Fibroblast of skin of left quadriceps (primary cell): Measurements from ENCODE around the gene LRP4.

Source experiments
- DNase-seq, 2 experiments: peaks; one replicate each; pipeline ENCODE4 v3.0.0-alpha.2; 2013; ENCODE audit warnings: low read depth in 2 of 2

The LRP4 gene

GRCh38 chr11:46918788-46919513 lies 601 bp upstream of the LRP4 start:
- DNase-seq, result no peak

GRCh38 chr11:46917762-46918082 lies 628 bp downstream of the LRP4 start:
- no peak for DNase-seq

- DNase-seq, result no peak
These were observed 1.1 kb downstream of the LRP4 start for GRCh38 chr11:46917109-46917761.

- peak; percentile 74 to 76 for DNase-seq
These were observed 1.9 kb downstream of the LRP4 start for GRCh38 chr11:46916286-46917108.

- DNase-seq, result no peak
These were observed 3.4 kb downstream of the LRP4 start for GRCh38 chr11:46914910-46915309.

- no peak for DNase-seq
These were observed 4.0 kb downstream of the LRP4 start for GRCh38 chr11:46914363-46914762.

GRCh38 chr11:46913484-46913883 lies 4.9 kb downstream of the LRP4 start:
- no peak for DNase-seq

GRCh38 chr11:46912526-46913150 lies 5.7 kb downstream of the LRP4 start:
- no peak for DNase-seq

- DNase-seq, result no peak
These were observed 10.7 kb downstream of the LRP4 start for GRCh38 chr11:46907606-46908005.

GRCh38 chr11:46906609-46907041 lies 11.7 kb downstream of the LRP4 start:
- DNase-seq, result no peak

- no peak for DNase-seq
These were observed 12.5 kb downstream of the LRP4 start for GRCh38 chr11:46905806-46906205.

- no peak for DNase-seq
These were observed 14.5 kb downstream of the LRP4 start for GRCh38 chr11:46903846-46904245.

- no peak for DNase-seq
These were observed 15.7 kb downstream of the LRP4 start for GRCh38 chr11:46902694-46903093.

- no peak for DNase-seq
These were observed 17.2 kb downstream of the LRP4 start for GRCh38 chr11:46901156-46901555.

GRCh38 chr11:46900091-46900746 lies 18.1 kb downstream of the LRP4 start:
- DNase-seq, result no peak

- no peak for DNase-seq
These were observed 18.8 kb downstream of the LRP4 start for GRCh38 chr11:46899501-46900025.

- DNase-seq, result no peak
These were observed 19.8 kb downstream of the LRP4 start for GRCh38 chr11:46898396-46899095.

GRCh38 chr11:46896719-46897406 lies 21.5 kb downstream of the LRP4 start:
- no peak for DNase-seq

GRCh38 chr11:46895821-46896220 lies 22.5 kb downstream of the LRP4 start:
- DNase-seq, result no peak

GRCh38 chr11:46894961-46895360 lies 23.4 kb downstream of the LRP4 start:
- DNase-seq, result no peak
